Kidney epithelial cell (primary cell): Measurements from ENCODE around the gene SRPRB. TPM values are rescaled to one million over a fixed set of nuclear protein-coding genes. Genes with fewer than 3 reads are reported as not detected.

ENCODE experiments used
- DNase-seq: peaks from one replicate; pipeline ENCODE4 v3.0.0-alpha.2; 2010; ENCODE audit warnings: low read depth
- H3K27me3 ChIP-seq: 2 replicates; pipeline ENCODE4 v1.6.0; 2011; ENCODE audit warnings: low read length; ENCODE audit not compliant: control insufficient read depth, insufficient read depth
- H3K36me3 ChIP-seq: 2 replicates; pipeline ENCODE4 v1.5.1; 2011; ENCODE audit warnings: low read length; ENCODE audit not compliant: control insufficient read depth, insufficient read depth
- H3K4me3 ChIP-seq: 2 replicates; pipeline ENCODE4 v1.5.1; 2011; ENCODE audit warnings: low read depth, mild to moderate bottlenecking, control low read depth, low read length
- total RNA-seq: library from RNA; depleted of rRNA; stranded (reverse); fragments of >200 nt; gene quantifications from 2 replicates; pipeline ENCODE4 v1.2.3, GENCODE V29; 2015
- TF ChIP-seq, protein P1 (sequence below): IDR thresholded peaks from 2 replicates; pipeline ENCODE4 v1.5.1; 2011; ENCODE audit warnings: mild to moderate bottlenecking, moderate library complexity, low read length, control low read depth, inconsistent platforms; ENCODE audit not compliant: insufficient read depth, poor library complexity, severe bottlenecking

SRPRB gene
- total RNA-seq, 1 donor from 2014 or later = 67.3 TPM

GRCh38 chr3:133868186-133868585 lies 62.6 kb downstream of the SRPRB start:
- no peak overlapping the region for H3K4me3 ChIP-seq
- DNase-seq = no peak
- no peaks in the 10 kb centered on the region for H3K36me3 ChIP-seq
- TF ChIP-seq, protein P1, sequence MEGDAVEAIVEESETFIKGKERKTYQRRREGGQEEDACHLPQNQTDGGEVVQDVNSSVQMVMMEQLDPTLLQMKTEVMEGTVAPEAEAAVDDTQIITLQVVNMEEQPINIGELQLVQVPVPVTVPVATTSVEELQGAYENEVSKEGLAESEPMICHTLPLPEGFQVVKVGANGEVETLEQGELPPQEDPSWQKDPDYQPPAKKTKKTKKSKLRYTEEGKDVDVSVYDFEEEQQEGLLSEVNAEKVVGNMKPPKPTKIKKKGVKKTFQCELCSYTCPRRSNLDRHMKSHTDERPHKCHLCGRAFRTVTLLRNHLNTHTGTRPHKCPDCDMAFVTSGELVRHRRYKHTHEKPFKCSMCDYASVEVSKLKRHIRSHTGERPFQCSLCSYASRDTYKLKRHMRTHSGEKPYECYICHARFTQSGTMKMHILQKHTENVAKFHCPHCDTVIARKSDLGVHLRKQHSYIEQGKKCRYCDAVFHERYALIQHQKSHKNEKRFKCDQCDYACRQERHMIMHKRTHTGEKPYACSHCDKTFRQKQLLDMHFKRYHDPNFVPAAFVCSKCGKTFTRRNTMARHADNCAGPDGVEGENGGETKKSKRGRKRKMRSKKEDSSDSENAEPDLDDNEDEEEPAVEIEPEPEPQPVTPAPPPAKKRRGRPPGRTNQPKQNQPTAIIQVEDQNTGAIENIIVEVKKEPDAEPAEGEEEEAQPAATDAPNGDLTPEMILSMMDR = no peak
- H3K27me3 ChIP-seq = no peaks in the 10 kb centered on the region

DNA sequence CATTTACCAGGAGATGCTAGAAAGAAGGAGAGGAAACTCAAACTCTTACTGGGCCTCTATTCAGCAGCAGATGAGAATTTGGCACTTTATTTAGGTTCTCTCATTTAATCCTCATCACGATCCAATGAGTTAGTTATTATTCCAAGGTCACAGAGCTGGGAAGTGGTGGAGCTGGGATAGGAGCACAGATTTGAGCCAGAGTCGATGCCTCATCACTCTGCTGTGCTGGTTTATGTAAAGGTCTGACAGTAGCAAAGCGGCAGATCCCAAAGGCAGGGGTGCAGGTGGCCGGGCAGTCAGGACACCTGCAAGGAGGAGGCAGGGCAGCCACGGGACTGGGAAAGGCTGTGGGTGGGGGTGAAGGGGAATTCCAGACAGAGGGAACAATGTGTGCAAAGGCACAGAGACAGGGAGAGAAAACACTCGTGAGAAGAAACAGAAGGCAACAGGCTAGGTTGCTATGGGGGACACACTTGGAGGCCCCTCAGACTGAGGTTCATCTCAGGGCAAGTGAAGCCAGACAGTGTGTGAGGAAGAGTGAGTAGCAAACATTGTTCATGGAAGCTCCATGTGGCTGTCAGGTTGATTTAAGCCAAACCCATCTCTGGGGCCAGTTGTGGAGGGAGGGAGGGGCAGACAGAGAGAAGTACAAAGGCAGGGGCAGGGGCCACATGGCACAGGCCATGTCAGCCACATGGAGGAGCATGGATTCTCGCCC lies 63.3 kb downstream of the SRPRB start:
- DNase-seq = no peak
- H3K27me3 ChIP-seq = no peaks in the 10 kb centered on the region
- H3K36me3 ChIP-seq = no peaks in the 10 kb centered on the region
- TF ChIP-seq, protein P1 = no peak
- H3K4me3 ChIP-seq = no peak overlapping the region

GRCh38 chr3:133869586-133869985 lies 64.0 kb downstream of the SRPRB start:
- DNase-seq = no peak
- TF ChIP-seq, protein P1 = no peak
- no peak overlapping the region for H3K4me3 ChIP-seq
- H3K27me3 ChIP-seq = no peaks in the 10 kb centered on the region
- no peaks in the 10 kb centered on the region for H3K36me3 ChIP-seq

- TF ChIP-seq, protein P1 = no peak
- H3K27me3 ChIP-seq = no peaks in the 10 kb centered on the region
- no peak for DNase-seq
- H3K36me3 ChIP-seq = no peaks in the 10 kb centered on the region
- H3K4me3 ChIP-seq = no peak overlapping the region
Measured at GRCh38 chr3:133870822-133871221, 65.2 kb downstream of the SRPRB start.

Other genes starting within 250 kb of the SRPRB start
- gene CDV3, start 232.1 kb upstream of the SRPRB start, total RNA-seq = 207 and 244 TPM in 2 replicates
- 20.7 and 27.0 TPM in 2 replicates for gene TOPBP1, start 143.9 kb upstream of the SRPRB start, total RNA-seq
- under 0.01 TPM in 1 of 2 replicates, not detected in the other for gene TF, start 59.4 kb upstream of the SRPRB start, total RNA-seq
- gene RAB6B, start 90.1 kb downstream of the SRPRB start, total RNA-seq = 4.1 and 4.4 TPM in 2 replicates
- gene SLCO2A1, start 224.1 kb downstream of the SRPRB start, total RNA-seq = 2.5 and 3.6 TPM in 2 replicates